Right ventricle myocardium inferior (tissue), 1 donor: Measurements from ENCODE around the gene HYPK. TPM values are rescaled to one million over a fixed set of nuclear protein-coding genes. Genes with fewer than 3 reads are reported as not detected.

Experiments used
- ATAC-seq: fragments of 200-7000 bp; cut with Tn5 transposase; one replicate; pipeline ENCODE4 v1.9.1; 2020; ENCODE audit warnings: mild to moderate bottlenecking, moderate library complexity
- DNase-seq: peaks from one replicate; pipeline ENCODE4 v3.0.0; 2021; ENCODE audit errors: missing footprints
- intact Hi-C: fragments of 100-400 bp; cut with DNase I; formaldehyde crosslinking; loops from one replicate; pipeline ENCODE4 v1.11.0; 2022
- long read RNA-seq: library from polyadenylated mRNA; unstranded; transcript quantifications from one replicate; pipeline ENCODE4 v2.0.0, GENCODE V29; 2021
- total RNA-seq: library from RNA; stranded (reverse); fragmentation: NEBNext Ultra II Directional; extraction: Animal tissue kit (Norgen Biotek cat#: 25700); gene quantifications from one replicate; pipeline ENCODE4 v1.2.1, GENCODE V29; 2021
- donor health status: DM: no; HTN: yes; CAD: no; lungs with severe emphysema.

HYPK gene, protein sequence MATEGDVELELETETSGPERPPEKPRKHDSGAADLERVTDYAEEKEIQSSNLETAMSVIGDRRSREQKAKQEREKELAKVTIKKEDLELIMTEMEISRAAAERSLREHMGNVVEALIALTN
- total RNA-seq: 16.4 TPM
- long read RNA-seq, transcript HYPK-202 (4 exons, 1,051 nt): major isoform, 39 of 39 reads
- long read RNA-seq, partial matches to known transcripts: 0 of 39 reads
- long read RNA-seq, other reads (novel, unspliced or antisense): 0 of 39 reads

DNA sequence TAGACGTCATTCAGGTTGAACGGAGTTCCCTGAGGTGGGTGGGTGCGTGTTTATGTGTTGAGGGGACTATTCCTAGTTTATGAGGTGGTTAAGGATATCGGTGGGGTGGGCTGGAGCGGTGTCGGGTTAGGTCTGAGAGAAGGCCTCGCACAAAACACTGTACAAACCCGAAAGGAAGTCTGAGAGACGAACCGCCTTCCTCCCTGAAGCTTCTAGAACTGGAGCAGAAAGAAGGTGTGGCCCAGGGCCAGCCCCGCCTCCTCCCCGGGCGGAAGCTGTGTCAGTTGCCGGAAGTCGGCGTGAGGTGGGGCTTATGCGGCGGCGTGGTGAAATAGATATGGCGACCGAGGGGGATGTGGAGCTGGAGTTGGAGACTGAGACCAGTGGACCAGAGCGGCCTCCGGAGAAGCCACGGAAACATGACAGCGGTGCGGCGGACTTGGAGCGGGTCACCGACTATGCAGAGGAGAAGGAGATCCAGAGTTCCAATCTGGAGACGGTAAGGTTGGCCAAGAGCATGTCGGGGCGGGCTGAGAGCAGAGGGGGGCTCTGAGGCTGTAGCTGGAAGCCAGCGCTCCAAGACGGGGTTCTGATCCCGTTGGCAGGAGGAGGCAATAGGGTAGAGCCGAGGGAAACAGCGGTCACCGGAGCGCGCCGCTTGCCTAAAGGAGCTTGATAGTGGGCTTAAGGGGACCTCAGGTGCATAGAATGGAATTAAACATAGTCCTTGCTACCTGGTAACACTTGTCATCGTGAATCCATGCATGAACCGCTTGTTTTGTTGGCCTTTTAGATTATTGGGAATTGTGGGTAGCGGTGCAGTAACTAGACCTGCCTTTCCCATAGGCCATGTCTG is at the start of gene HYPK:
TSS of gene HYPK (plus strand) at position 314 of the 856 bp plus-strand sequence. CDS start at position 338, 24 bp downstream.
- DNase-seq (peak; percentile 97), ATAC-seq (peak; percentile 90)
- intact Hi-C loops: no loop called here

DNA sequence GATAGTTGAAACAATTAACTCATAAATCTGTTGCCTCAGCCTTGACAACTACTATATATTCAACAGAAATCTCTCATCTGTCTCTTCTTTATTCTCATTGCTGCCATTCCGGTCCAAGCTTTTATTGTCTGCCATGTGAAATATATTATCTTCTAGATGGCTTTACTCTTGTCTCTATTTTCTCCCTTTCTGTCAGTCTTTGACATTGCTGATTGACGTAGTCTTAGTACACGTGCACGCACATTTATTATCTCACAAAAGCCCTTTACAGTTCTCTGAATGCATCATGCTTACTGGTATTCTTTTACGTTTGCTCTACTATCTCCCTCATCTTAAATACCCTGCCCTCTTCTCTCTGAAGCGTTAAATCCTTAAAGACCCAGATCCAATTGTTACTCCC is 48.5 kb upstream of the HYPK start:
- DNase-seq: no peak
- intact Hi-C loops: loop anchor here (10.0 kb wide), 1 partner anchor 63 kb away; no protein-coding TSS in a partner anchor
- no peak for ATAC-seq

- ATAC-seq: no peak
- intact Hi-C loops: no loop called here
These were observed 37.6 kb upstream of the HYPK start for GRCh38 chr15:43762824-43763223.

GRCh38 chr15:43763819-43764446 is 36.5 kb upstream of the HYPK start:
- intact Hi-C loops: no loop called here
- ATAC-seq (no peak), DNase-seq (no peak)

More at GRCh38 chr15:43762824-43763223, 37.6 kb upstream of the HYPK start:
- no peak for DNase-seq

GRCh38 chr15:43769584-43770228 is 30.7 kb upstream of the HYPK start:
- ATAC-seq (no peak), DNase-seq (peak; percentile 69)
- intact Hi-C loops: loop anchor here (10.0 kb wide), 1 partner anchor 55 kb away; the partner anchor contains the start of genes MFAP1 and WDR76

DNA sequence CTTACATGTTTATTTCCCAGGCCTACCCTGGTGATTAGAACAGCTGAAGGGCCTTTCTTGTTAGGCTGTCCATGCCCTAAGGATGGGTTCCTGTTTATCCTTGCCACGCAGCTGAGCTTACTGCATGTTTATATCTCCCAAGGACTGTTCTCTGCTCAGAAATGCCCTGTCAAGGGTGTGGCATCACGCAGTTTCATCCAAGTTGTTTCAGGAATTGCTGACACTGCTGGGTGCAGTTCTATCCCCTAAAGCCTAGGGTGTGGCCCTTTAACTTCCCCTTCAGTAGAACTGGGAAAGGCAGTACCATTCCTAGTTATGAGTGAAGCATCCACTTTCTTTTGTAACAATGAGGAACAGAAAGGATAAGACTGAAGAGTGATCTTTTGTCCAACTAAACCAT is 28.6 kb upstream of the HYPK start:
- intact Hi-C loops: loop anchor here (10.0 kb wide), 1 partner anchor 53 kb away; the partner anchor contains the start of genes MFAP1 and WDR76
- ATAC-seq: peak; percentile 49
- DNase-seq: no peak

DNA sequence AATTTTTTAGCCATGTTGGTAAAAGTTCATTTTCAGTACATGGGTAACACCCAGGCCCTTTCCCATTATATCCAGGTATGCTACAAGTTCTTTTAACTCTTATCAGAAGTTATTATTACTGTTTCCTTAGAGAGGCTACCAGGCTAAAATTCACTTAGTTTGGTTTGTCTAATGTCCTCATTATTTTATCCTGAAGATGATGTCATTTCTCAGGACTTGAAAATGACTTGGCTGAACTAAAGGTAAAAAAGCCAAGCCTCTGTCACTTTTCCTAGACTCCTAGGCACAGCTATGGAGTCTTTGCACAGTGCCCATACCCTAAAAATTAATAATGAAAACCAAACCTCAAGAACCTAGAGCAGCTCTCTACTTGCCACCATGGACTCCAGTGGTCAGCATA is 27.8 kb upstream of the HYPK start:
- intact Hi-C loops: loop anchor here (10.0 kb wide), 1 partner anchor 52 kb away; the partner anchor contains the start of genes MFAP1 and WDR76
- ATAC-seq: no peak

GRCh38 chr15:43774062-43774461 is 26.3 kb upstream of the HYPK start:
- intact Hi-C loops: loop anchor here (10.0 kb wide), 1 partner anchor 51 kb away; the partner anchor contains the start of genes MFAP1 and WDR76
- no peak for DNase-seq
- no peak for ATAC-seq

More for the DNA sequence above, 27.8 kb upstream of the HYPK start:
- DNase-seq: no peak

- DNase-seq: no peak
- intact Hi-C loops: loop anchor here (10.0 kb wide), 1 partner anchor 49 kb away; the partner anchor contains the start of genes MFAP1 and WDR76
- ATAC-seq: no peak
These were observed 24.9 kb upstream of the HYPK start for GRCh38 chr15:43775411-43775965.

DNA sequence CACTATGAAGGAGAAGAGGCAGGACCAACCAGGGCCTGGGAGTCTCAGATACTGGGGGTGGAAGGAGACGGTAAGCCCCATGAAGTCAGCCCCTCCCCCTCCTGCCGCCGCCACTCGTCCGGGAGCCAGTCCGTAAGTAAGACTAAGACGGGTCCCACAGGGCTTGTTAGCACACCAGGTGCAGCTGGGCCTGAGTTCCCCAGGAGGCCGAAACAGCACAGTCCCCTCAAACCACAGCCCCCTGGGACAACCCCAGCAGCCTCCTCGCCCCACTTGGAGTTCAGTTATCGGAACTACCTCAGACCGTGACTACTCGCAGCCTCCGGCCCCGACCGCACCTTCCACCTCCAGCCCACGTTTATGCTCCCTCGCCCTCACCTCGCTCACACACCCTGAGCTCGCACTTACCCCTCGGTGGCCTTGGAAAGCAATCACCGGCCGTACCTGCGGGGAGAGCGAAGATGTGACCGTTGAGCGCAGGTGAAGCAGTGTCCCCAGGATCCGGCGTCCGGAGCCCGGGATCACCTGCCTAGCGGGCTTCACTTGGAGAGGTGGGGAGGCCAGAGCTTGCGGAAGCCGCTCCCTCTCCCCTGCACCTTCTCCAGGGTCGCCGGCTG is 24.2 kb upstream of the HYPK start:
- DNase-seq: no peak
- intact Hi-C loops: loop anchor here (10.0 kb wide), 1 partner anchor 49 kb away; the partner anchor contains the start of genes MFAP1 and WDR76
- ATAC-seq: no peak

- intact Hi-C loops: loop anchor here (10.0 kb wide), 1 partner anchor 48 kb away; the partner anchor contains the start of genes MFAP1 and WDR76
- ATAC-seq (peak; percentile 88), DNase-seq (peak; percentile 91)
These were observed 23.6 kb upstream of the HYPK start, which contains the start of gene ELL3 for GRCh38 chr15:43776718-43777266. Gene ELL3 (minus strand): TSS chr15:43776966. CDS start chr15:43776901, 65 bp downstream.

GRCh38 chr15:43777267-43777914 is 23.0 kb upstream of the HYPK start:
- peak; percentile 85 for DNase-seq
- peak; percentile 85 for ATAC-seq
- intact Hi-C loops: loop anchor here (10.0 kb wide), 1 partner anchor 47 kb away; the partner anchor contains the start of genes MFAP1 and WDR76

- ATAC-seq: no peak
- no peak for DNase-seq
- intact Hi-C loops: loop anchor here (10.0 kb wide), 1 partner anchor 46 kb away; the partner anchor contains the start of genes MFAP1 and WDR76
These were observed 21.4 kb upstream of the HYPK start for GRCh38 chr15:43779016-43779415.

GRCh38 chr15:43789409-43789808 is 11.0 kb upstream of the HYPK start:
- DNase-seq: no peak
- intact Hi-C loops: no loop called here
- ATAC-seq: no peak

DNA sequence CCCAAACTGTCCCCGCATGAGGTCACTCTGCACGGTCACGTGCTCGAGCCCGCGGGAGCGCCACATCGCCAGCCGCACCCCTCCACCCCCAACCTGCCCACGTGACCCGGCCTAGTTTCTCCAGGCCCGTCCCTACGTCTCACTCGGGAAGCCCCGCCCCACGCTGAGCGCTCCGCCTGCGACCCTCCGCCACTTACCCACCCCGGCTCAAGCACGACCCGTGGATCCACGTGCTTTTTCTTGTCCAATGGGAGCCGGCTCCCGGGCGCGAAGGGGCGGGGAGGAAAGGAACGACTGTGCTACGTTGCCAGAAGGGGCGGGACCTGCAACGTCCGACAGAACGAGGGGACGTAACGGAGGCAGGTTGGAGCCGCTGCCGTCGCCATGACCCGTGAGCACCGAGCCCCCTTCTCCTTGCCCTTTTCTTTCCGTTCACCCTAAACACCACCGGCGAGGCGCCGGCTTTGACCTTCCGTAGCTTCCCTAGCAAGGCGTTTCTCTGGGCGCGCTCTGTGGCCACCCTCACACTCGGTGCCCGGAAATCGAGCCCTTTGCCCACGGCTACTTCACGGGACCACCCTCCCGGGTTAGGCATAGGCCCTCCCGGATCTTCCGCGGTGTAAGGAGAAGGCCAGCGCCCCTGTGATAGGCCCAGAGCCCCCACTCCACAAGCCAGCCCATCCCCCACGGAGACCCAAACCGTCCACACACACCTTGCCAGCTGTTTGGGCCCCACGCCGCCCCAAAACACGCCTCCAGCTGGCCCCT is 8.2 kb upstream of the HYPK start, which contains the start of gene SERF2:
TSS of gene SERF2 (plus strand) at position 328 of the 768 bp plus-strand sequence. CDS start at position 385, 57 bp downstream.
- ATAC-seq: peak; percentile 97
- intact Hi-C loops: loop anchor here (5.0 kb wide), 1 partner anchor 400 kb away; no protein-coding TSS in a partner anchor
- peak; percentile 100 for DNase-seq
